Heart right ventricle (tissue), 16 donors: ENCODE results near the gene FLT4. TPM values are rescaled to one million over a fixed set of nuclear protein-coding genes. Genes with fewer than 3 reads are reported as not detected.
"Not testable (repeated sequence)": the region's sequence is repeated elsewhere in the genome, so short reads cannot be mapped to it uniquely, and the experiment has no call there.

Source experiments
- ATAC-seq, 8 donors: fragments of 200-7000 bp; cut with Tn5 transposase; one replicate each; pipeline ENCODE4 v1.9.1; 2020; ENCODE audit warnings: mild to moderate bottlenecking in 8 of 8, moderate library complexity in 8 of 8, moderate number of reproducible peaks in 1 of 8
- DNase-seq, 2 donors: peaks; one replicate each; pipeline ENCODE4 v3.0.0-alpha.2; 2020
- H3K27ac ChIP-seq, 10 donors: fragments of 200-600 bp; sonication (generic) in 2 of 10; one replicate each; pipeline versions ENCODE4 v1.5.0 to v1.8.0; 2020 to 2022; ENCODE audit warnings: mild to moderate bottlenecking in 3 of 10
- H3K27me3 ChIP-seq, 7 donors: fragments of 200-600 bp; one replicate each; pipeline ENCODE4 v1.8.0; 2021 to 2022; ENCODE audit warnings: mild to moderate bottlenecking in 2 of 7
- H3K36me3 ChIP-seq, 9 donors: fragments of 200-600 bp; sonication (generic) in 1 of 9; one replicate each; pipeline versions ENCODE4 v1.5.0 to v1.8.0; 2020 to 2022; ENCODE audit warnings: mild to moderate bottlenecking in 2 of 9
- H3K4me1 ChIP-seq, 9 donors: fragments of 200-600 bp; sonication (generic) in 1 of 9; one replicate each; pipeline versions ENCODE4 v1.5.0 to v1.8.0; 2020 to 2022; ENCODE audit warnings: mild to moderate bottlenecking in 4 of 9
- H3K4me3 ChIP-seq, 10 donors: fragments of 200-600 bp; sonication (generic) in 2 of 10; one replicate each; pipeline versions ENCODE4 v1.5.0 to v1.8.0; 2020 to 2022; ENCODE audit warnings: mild to moderate bottlenecking in 7 of 10, moderate library complexity in 2 of 10
- H3K9me3 ChIP-seq, 11 donors: fragments of 200-600 bp in 10 of 11; sonication (generic) in 2 of 11; one replicate each; pipeline versions ENCODE4 v1.5.0 to v1.8.0; 2013 to 2022; ENCODE audit warnings: mild to moderate bottlenecking in 2 of 11, control low read depth in 1 of 11, moderate library complexity in 1 of 11
- CTCF ChIP-seq, 9 donors: fragments of 200-600 bp; sonication (generic) in 2 of 9; IDR thresholded peaks; one replicate each; pipeline versions ENCODE4 v1.5.0 to v1.8.0; 2021 to 2022; ENCODE audit warnings: antibody characterized with exemption in 9 of 9, mild to moderate bottlenecking in 5 of 9, moderate library complexity in 1 of 9
- WGBS, 2 donors: extraction: QIAGEN DNeasy Blood & Tissue Kit; methylation state at CpG; one replicate each; pipeline ENCODE4 v1.1.7; 2013; ENCODE audit warnings: inconsistent platforms in 1 of 2; 5-methylcytosine and 5-hydroxymethylcytosine counted together
- intact Hi-C, 10 donors: fragments of 100-400 bp; cut with DNase I; formaldehyde crosslinking; loops; one replicate each; pipeline versions ENCODE4 v1.11.1 to v1.14.2; 2022
- polyA plus RNA-seq, 2 donors: library from polyadenylated mRNA; stranded (reverse); fragments of 200-250 nt; gene quantifications; one replicate each; pipeline ENCODE4 v1.2.3, GENCODE V29; 2013
- total RNA-seq, 10 donors: library from RNA; stranded (reverse); fragmentation: NEBNext Ultra II Directional in 3 of 10; extraction: Animal tissue kit (Norgen Biotek cat#: 25700) in 3 of 10; gene quantifications; one replicate each; pipeline versions ENCODE4 v1.2.1 to v1.2.4, GENCODE V29; 2021 to 2023
- donor health status: Arrhythmogenic right ventricular cardiomyopathy.
- donor health status: ischemic (EF 13 %, LVEDD 7.1; RV severe dilation, severe dysfunction).
- donor health status: healthy with polysubstance abuse.
- donor health status: DM: no; HTN: yes; CAD: no.
- donor health status: DM: no; HTN: no; CAD: no.
- donor health status: ischemic (EF 25% LVEDD 6.9; RV normal size, moderate dysfunction).
- donor health status: ischemic (EF 25% LVEDD 5.7; RV mildly dilated, moderate dysfunction).
- donor health status: healthy.
- donor health status: DM: yes; HTN: yes; CAD: no.
- donor health status: Ischemic cardiomyopathy.
- donor health status: ischemic (EF 35%, LVEDD 5.7; RV mildly dilated, moderate dysfunction).
- donor health status: nonischemic (EF 11% LVEDD 7.7; RV severe dilation, severe dysfunction).
- donor health status: DM: yes; HTN: yes; CAD: no.
- donor health status: PGD.
- donor health status: ischemic (EF 29% LVEDD 5.4; RV normal size, mild dysfunction).
- donor health status: nonischemic (EF 23%, LVEDD 6.1; RV moderate dilation, normal function).

FLT4 gene
- total and polyA plus RNA-seq, 12 donors, result 3.8 to 10.8 (median 6.3) TPM

DNA sequence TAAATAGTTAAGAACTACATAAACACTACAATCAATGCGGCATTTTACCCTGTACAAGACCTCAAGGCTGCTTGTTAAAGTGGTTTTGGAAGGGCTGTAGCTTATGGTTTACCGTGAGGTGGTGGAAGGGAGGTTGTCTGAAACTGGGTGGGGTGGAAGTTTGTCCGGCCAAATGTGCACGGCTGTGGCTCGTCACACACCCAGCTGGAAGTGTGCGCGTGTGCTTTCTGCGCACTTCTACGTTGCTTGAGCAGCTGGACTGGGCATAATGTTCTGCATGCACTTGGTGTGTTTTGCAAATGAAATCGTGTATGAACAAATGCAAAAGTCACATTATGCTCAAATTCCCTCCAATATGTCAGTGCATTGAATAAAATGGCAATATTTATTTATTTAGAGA, 17.4 kb upstream of the FLT4 start:
- intact Hi-C loops, result loop anchor here in 1 of 10 donors (10.0 kb wide), 1 partner anchor 372 kb away; the partner anchor contains the start of gene MAPK9
- no peak for DNase-seq

GRCh38 chr5:180665682-180666404, 16.4 kb upstream of the FLT4 start:
- no peak for ATAC-seq
- WGBS, 2 donors, result 76 to 84% methylated on average over 22 of the region's 22 CpGs
- H3K9me3 ChIP-seq, result peaks cover 0 to 13% (median 0%) of the 10 kb centered on the region in 11 donors
- H3K4me3 ChIP-seq, result no peak overlapping the region
- DNase-seq, result no peak
- peaks cover 0 to 5% (median 0%) of the 10 kb centered on the region in 9 donors for H3K4me1 ChIP-seq
- H3K27ac ChIP-seq, result no peak overlapping the region
- no peaks in the 10 kb centered on the region for H3K36me3 ChIP-seq
- no peak for TF ChIP-seq CTCF (IDR thresholded peaks at IDR 0.05)
- peaks cover 0 to 33% (median 8%) of the 10 kb centered on the region in 7 donors for H3K27me3 ChIP-seq
- intact Hi-C loops, result loop anchor here in 1 of 10 donors (10.0 kb wide), 1 partner anchor 371 kb away; the partner anchor contains the start of gene MAPK9

More for the DNA sequence above, 17.4 kb upstream of the FLT4 start:
- peaks cover 0 to 30% (median 6%) of the 10 kb centered on the region in 7 donors for H3K27me3 ChIP-seq
- no peak overlapping the region for H3K4me3 ChIP-seq
- WGBS, 2 donors, result 78 to 82% methylated on average over 10 of the region's 10 CpGs
- no peak for ATAC-seq
- H3K9me3 ChIP-seq, result peaks cover 0 to 13% (median 0%) of the 10 kb centered on the region in 11 donors
- H3K4me1 ChIP-seq, result peaks cover 0 to 5% (median 0%) of the 10 kb centered on the region in 9 donors
- H3K36me3 ChIP-seq, result no peaks in the 10 kb centered on the region
- no peak for TF ChIP-seq CTCF (IDR thresholded peaks at IDR 0.05)
- no peak overlapping the region for H3K27ac ChIP-seq

- no peak overlapping the region for H3K27ac ChIP-seq
- no peak for TF ChIP-seq CTCF (IDR thresholded peaks at IDR 0.05)
- WGBS, 2 donors, result 27 to 37% methylated on average over 42 to 51 of the region's 54 CpGs
- H3K4me1 ChIP-seq, result no peaks in the 10 kb centered on the region
- DNase-seq, result no peak
- intact Hi-C loops, result no loop called here
- H3K4me3 ChIP-seq, result peak overlapping the region in 2 of 10 donors; percentile 13 to 27
- H3K27me3 ChIP-seq, result peaks cover 0 to 59% (median 31%) of the 10 kb centered on the region in 7 donors
- H3K9me3 ChIP-seq, result no peaks in the 10 kb centered on the region
- no peaks in the 10 kb centered on the region for H3K36me3 ChIP-seq
- no peak for ATAC-seq
Measured at GRCh38 chr5:180658774-180659564, 9.6 kb upstream of the FLT4 start.

- H3K4me3 ChIP-seq, H3K4me1 ChIP-seq, H3K9me3 ChIP-seq, H3K36me3 ChIP-seq, DNase-seq, ATAC-seq, H3K27ac ChIP-seq, intact Hi-C loops: not testable (repeated sequence)
- 92 to 95% methylated on average over 16 of the region's 16 CpGs for WGBS, 2 donors
- peaks cover 0 to 57% (median 38%) of the 10 kb centered on the region in 7 donors for H3K27me3 ChIP-seq
Measured at GRCh38 chr5:180655243-180655642, 5.8 kb upstream of the FLT4 start.
